GM18951 (cell line): ENCODE results near the gene ZNF750.

ENCODE experiments used
- POLR2A ChIP-seq: IDR thresholded peaks from 4 replicates; pipeline ENCODE4 v1.6.1; 2011; ENCODE audit warnings: mild to moderate bottlenecking; ENCODE audit not compliant: insufficient read length, insufficient read depth; ENCODE audit errors: extremely low read depth
- in situ Hi-C: fragments of 300-500 bp; cut with MboI; formaldehyde crosslinking; loops from one replicate; pipeline ENCODE4 v1.12.0; 2022; ENCODE audit warnings: low sequenced_read_pairs, mixed read lengths, inconsistent platforms; ENCODE audit not compliant: unreplicated experiment

ZNF750 gene

DNA sequence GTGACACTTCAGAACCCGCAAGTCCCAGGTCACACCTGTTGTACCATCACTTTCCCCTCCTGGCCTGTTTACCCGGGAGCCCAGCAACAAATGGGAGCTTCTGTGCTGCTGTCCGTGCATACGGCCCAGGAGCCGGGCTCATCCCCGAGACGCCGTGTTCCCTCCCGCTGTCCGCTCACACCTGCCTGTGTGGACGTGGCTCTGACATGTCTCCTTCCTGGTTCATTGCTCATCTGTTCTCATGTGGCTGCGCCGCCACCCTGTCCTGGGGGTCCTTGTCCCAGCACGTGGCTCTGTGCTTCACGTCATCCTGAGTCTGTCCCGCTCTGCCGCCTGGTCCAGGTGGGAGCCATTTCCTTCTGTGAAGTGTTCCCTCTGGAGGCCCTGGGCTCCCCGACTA lies 50.0 kb downstream of the ZNF750 start:
- in situ Hi-C loops = loop anchor here (10.0 kb wide), 2 partner anchors 135 to 165 kb away; no protein-coding TSS in a partner anchor
- TF ChIP-seq POLR2A = no peak

DNA sequence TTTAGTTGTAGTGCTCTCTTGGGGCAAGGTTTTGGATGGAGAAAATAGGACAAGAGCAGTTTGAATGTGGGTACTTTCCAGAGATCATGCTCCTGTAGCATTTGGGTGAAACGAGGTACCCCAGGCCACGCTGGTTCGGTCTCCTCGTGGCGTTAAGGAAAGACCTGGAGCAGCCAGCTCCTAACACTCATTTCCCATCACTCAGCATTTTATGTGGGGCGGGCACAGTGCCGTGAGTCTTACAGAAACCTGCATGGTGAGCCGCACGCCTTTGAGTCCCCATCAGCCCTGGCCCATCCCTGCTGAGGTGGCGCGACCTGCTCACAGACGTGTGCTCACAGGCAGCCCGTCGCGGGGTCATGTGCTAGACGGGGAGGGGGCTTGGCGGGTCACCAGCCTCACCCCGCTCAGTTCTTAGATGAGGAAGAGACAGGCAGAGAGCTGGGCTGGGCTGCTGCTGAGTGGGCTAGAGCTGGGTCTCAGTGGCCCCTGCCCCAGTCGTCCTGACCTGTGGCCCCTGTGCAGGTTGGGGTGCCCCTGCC lies 50.7 kb downstream of the ZNF750 start:
- in situ Hi-C loops = loop anchor here (10.0 kb wide), 2 partner anchors 136 to 166 kb away; no protein-coding TSS in a partner anchor
- no peak for TF ChIP-seq POLR2A

DNA sequence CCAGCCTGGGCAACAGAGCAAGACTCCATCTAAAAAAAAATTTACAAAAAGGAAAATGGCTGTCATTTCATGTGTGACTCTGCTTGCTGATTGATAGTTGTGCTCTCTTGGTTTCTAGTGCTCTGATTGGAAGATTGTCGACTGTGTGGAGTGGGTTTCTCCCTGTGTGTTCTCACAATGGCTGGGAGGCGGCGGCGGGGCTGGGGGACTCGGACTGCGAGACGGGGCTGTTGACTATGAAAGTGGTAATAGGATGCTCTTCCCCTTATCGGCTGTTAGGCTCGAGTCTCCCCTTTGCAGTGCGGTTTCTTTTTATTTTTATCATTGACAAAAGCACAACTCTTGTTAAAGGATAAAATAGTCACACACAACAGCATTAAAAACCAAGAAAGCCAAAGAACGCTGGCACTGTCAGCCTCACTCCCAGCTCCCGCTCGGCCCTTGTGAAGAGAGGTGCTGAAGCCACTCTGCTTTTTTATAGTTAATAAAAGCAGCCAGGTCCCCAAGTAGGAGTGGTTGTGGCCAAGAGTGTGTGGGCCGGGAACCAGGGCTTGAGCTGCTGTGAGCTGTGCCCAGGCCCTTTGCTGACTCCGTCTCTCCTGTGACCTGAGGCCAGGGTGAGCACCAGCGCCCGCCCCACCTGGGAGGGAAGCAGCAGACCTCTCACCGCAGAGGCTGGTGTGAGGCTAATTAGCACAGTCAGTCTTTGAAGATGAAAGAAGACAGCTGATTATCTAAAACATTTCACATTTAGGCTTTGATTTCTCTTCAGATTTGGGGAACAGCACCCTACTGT lies 51.4 kb downstream of the ZNF750 start:
- TF ChIP-seq POLR2A = no peak
- in situ Hi-C loops = loop anchor here (10.0 kb wide), 2 partner anchors 136 to 166 kb away; no protein-coding TSS in a partner anchor

DNA sequence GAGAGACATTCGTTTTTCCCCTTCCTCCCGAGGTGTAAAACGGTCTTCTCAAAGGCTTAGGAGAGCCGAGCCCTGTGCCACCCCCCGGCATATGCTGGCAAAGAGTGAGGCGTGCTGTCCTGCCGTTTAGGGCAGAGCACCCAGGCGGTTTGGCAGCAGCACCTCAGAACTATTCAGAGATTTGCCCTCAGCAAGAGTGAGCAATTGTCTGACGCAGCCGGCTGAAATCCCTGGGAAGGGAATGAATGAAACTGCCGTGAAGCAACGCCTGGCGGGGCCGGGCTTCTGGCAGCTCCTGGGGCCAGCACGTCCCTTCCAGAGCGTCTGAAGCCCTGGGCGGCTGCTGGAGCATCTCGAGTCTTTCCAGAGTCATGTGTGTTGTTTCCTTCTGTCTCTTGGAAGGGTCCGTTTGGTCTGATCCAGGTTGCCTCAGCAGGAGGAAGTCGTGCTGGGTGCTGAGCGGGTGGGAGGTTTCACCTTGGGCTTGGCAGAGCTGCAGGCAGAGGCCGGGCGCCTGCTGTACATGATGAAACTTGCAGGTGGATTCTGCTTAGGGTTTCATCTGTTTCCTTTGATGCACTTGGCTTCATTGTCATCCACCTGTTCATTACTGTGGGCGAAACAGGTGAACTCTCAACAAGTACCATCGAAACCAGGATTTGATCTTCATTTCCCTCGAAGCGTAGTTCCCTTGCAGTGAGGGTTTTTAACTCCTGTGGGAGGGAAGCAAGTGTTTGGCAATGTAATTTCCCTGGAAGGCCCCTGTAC lies 52.6 kb downstream of the ZNF750 start:
- in situ Hi-C loops = loop anchor here (10.0 kb wide), 2 partner anchors 138 to 168 kb away; no protein-coding TSS in a partner anchor
- TF ChIP-seq POLR2A = no peak

DNA sequence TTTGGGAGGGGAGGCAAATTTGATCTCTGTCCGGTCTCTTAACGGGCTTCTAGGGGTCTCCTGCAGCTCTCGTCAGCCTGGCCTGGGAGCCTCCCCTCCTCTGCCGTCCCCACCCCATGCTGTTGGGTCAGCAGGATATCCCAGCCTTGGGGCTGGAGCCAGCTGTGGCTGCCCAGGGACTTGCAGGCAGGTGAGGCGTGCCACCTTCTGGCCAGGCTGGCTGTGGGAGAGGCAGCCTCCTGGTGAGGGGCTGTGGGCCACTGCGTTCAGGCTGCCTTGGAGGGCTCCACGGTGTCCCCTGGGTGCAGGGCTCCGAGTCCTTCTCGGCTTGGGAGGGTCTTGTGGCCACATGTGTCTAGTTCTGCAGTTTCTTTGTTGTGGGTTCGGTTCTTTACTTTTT lies 53.4 kb downstream of the ZNF750 start:
- in situ Hi-C loops = loop anchor here (10.0 kb wide), 2 partner anchors 138 to 168 kb away; no protein-coding TSS in a partner anchor
- TF ChIP-seq POLR2A = no peak

DNA sequence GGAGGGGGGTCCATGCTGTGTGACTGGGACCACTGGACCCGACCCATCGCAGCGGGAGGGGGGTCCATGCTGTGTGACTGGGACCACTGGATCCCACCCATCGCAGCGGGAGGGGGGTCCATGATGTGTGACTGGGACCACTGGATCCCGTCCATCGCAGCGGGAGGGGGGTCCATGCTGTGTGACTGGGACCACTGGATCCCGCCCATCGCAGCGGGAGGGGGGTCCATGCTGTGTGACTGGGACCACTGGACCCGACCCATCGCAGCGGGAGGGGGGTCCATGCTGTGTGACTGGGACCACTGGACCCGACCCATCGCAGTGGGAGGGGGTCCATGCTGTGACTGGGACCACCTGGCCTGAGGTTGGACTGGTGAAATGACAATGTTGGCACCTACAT lies 54.2 kb downstream of the ZNF750 start:
- in situ Hi-C loops = loop anchor here (10.0 kb wide), 2 partner anchors 139 to 169 kb away; no protein-coding TSS in a partner anchor

DNA sequence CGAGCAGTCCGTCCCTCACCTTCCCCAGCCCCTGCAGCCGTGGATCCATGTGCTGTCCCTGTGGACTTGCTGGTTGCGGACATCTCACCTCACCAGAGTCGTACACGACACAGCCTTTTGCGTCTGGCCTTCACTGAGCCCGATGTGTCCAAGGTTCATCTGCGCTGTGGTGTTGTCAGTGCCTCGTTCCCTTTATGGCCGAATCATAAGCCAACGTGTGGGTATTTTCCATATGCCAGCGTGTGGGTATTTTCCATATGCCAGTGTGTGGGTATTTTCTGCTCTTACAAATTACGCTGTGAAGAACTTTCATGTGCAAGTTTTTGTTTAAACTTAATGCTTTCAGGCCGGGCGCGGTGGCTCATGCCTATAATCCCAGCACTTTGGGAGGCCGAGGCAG lies 56.3 kb downstream of the ZNF750 start:
- no peak for TF ChIP-seq POLR2A
- in situ Hi-C loops = loop anchor here (10.0 kb wide), 2 partner anchors 141 to 171 kb away; no protein-coding TSS in a partner anchor

DNA sequence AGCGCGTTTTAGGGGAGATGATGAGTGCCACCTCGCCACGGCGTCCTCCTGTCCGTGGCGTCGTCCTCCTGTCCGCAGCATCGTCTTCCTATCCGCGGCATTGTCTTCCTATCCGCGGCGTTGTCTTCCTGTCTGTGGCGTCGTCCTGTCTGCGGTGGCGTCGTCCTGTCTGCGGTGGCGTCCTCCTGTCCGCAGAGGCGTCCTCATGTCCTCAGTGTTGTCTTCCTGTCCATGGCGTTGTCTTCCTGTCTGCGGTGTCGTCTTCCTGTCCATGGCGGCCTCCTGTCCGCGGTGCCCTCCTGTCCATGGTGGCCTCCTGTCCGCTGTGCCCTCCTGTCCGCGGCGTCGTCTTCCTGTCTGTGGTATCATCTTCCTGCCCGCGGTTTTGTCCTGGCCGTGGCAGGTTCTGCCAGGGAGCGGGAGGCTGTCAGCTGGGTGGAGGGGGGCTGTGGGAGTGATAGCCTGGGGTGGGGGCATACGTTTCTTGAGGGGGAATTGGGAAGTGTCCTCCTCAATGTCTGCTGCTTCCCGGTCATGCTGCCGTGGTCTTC lies 57.1 kb downstream of the ZNF750 start:
- in situ Hi-C loops = loop anchor here (10.0 kb wide), 2 partner anchors 142 to 172 kb away; no protein-coding TSS in a partner anchor
- TF ChIP-seq POLR2A = no peak

DNA sequence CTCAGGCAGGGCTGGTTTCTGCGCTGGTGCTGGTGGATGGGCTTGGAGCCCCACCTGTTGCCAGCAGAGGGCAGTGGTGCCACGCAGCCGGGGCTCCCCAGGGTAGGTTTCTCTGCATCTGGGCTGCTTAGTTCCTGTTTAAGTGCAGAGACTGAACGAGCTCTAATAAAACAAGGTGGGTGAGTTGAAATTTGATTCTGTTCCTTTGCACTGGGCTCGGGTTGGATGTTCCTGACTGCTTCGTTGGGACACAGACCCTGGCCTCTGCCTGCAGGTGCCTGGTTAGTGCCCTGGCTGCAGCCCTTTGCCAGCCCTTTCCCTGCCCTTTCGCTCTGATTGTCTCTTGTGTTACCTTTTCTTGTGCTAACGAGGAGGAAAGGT lies 57.9 kb downstream of the ZNF750 start:
- TF ChIP-seq POLR2A = no peak
- in situ Hi-C loops = loop anchor here (10.0 kb wide), 2 partner anchors 143 to 173 kb away; no protein-coding TSS in a partner anchor

DNA sequence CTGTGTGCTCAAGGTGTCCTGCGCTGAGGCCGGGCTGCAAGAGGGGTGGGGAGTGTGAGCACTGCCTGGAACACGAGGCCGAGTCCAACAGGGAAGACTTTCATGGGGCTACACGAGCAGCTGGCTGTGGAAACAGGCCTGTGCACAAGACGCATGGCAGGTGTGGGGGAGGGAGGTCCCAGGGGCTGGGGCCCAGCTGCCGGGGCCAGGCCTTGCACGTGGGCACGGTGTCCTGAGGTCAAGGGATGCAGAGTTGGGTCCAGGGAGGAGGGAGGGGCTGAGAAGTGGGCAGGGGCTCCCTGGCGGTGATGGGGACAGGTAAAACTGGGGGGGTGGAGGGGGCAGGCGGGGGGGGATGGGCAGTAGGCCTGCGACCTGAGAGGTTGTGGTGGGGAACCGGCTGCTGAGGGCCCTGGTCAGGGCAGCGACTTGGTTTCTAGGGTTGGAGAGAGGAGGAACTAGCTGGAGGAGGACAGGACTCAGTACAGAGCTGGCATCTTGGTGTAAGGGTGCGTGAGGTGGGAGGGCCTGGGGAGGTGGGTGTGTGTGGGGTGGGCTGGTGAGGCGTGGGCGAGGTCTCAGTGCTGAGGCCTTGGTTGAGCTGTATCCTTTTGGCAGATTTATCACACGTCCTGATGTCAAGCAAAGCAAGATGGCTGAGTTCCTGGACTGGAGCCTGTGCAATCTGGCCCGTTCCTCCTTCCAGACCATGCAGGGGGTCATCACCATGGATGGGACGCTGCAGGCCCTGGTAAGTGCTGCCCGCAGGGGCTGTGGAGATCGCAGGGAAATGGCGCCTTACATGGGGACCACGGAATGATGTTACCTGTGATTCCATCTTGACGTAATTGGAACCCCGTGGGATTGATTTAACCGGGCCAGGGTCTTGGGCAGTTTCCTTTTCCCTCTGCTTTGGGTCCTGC lies 58.6 kb downstream of the ZNF750 start:
- in situ Hi-C loops = loop anchor here (10.0 kb wide), 2 partner anchors 144 to 174 kb away; no protein-coding TSS in a partner anchor

DNA sequence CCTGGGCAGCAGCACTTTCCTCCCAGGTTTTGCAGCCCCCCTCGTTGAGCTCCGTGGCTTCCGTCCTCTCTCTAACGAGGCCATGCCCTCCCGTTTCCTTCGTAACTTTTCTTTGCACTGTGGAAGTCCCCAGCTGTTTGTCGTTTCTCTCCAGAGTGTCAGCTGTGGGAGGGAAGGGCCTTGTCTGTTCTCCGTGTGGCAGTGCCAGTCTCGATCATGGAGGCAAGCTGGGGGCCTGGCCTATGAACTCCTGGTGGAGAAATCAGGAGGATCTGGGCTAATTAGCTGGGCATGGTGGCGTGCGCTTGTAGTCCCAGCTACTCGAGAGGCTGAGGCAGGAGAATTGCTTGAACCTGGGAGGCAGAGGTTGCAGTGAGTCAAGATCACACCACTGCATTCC lies 59.6 kb downstream of the ZNF750 start:
- in situ Hi-C loops = loop anchor here (10.0 kb wide), 2 partner anchors 145 to 175 kb away; no protein-coding TSS in a partner anchor
- TF ChIP-seq POLR2A = no peak

More for the DNA sequence above, 58.6 kb downstream of the ZNF750 start:
- no peak for TF ChIP-seq POLR2A

DNA sequence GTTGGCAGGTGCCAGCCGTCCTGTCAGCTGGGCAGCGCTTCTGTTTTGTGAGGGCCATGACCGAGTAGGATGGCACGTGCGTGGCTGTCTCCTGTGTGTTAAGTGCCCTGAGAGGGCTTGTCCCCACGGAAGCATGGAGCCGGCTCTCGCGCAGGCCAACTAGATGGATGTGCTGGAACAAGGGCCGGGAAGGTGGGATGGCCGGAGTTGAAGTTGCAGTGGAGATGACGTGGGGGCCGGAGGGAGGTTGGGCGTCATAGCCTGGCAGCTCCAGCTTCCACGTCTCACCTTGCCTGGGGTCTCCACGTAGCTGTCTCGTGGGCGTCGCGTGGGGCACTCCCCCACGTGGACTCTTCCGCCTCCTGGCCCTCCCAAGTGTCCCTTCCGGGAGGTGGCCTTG lies 60.3 kb downstream of the ZNF750 start:
- no peak for TF ChIP-seq POLR2A
- in situ Hi-C loops = loop anchor here (10.0 kb wide), 1 partner anchor 95 kb away; no protein-coding TSS in a partner anchor
